IPS-18a (cell line): ENCODE results near the gene DPP4.
A peak's percentile ranks its signal among the peaks of the same experiment; 100 is the strongest.

ENCODE experiments used
- H3K27ac ChIP-seq: one replicate; pipeline ENCODE4 v1.5.1; 2013; ENCODE audit warnings: low read length
- H3K27me3 ChIP-seq: one replicate; pipeline ENCODE4 v1.6.1; 2013; ENCODE audit warnings: mild to moderate bottlenecking, low read length; ENCODE audit not compliant: control insufficient read depth, insufficient read depth
- H3K36me3 ChIP-seq: one replicate; pipeline ENCODE4 v1.6.1; 2013; ENCODE audit warnings: low read depth, low read length; ENCODE audit not compliant: control insufficient read depth
- H3K4me1 ChIP-seq: one replicate; pipeline ENCODE4 v1.6.1; 2013; ENCODE audit warnings: low read depth, low read length; ENCODE audit not compliant: control insufficient read depth
- H3K4me3 ChIP-seq: one replicate; pipeline ENCODE4 v1.5.1; 2013; ENCODE audit warnings: low read length
- H3K9ac ChIP-seq: one replicate; pipeline ENCODE4 v1.6.1; 2013; ENCODE audit warnings: mild to moderate bottlenecking, low read length, moderate library complexity
- H3K9me3 ChIP-seq: one replicate; pipeline ENCODE4 v1.6.1; 2013; ENCODE audit warnings: low read depth, low read length; ENCODE audit not compliant: control insufficient read depth

The DPP4 gene

DNA sequence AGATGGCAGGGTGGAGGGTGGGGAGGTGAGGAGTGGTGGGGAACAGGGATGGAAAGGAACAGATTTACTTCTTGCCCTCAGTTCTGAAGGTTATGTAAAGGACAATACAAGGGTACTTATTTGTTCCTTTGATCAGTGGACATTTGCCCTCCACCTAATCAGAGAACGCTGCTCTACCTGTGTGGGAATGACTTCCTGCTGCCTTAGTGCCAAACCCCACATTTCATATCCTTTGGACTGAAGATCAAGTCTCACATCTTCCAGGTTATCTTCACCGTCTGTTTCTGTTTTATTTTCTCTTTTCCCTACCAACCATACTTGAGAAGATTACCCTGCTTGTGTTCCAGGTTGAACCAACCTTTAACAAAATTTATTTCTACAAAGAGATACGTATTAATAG is 8.7 kb upstream of the DPP4 start:
- no peaks in the 10 kb centered on the region for H3K27me3 ChIP-seq
- H3K4me1 ChIP-seq, result peaks cover 3% of the 10 kb centered on the region
- H3K4me3 ChIP-seq, result no peak overlapping the region
- H3K9ac ChIP-seq, result no peak overlapping the region
- H3K9me3 ChIP-seq, result peaks cover 3% of the 10 kb centered on the region
- no peak overlapping the region for H3K27ac ChIP-seq
- no peaks in the 10 kb centered on the region for H3K36me3 ChIP-seq

- no peaks in the 10 kb centered on the region for H3K36me3 ChIP-seq
- H3K9me3 ChIP-seq, result peaks cover 3% of the 10 kb centered on the region
- no peak overlapping the region for H3K9ac ChIP-seq
- H3K4me1 ChIP-seq, result peaks cover 3% of the 10 kb centered on the region
- H3K27ac ChIP-seq, result no peak overlapping the region
- no peak overlapping the region for H3K4me3 ChIP-seq
- no peaks in the 10 kb centered on the region for H3K27me3 ChIP-seq
Measured at GRCh38 chr2:162082036-162082435, 8.0 kb upstream of the DPP4 start.

DNA sequence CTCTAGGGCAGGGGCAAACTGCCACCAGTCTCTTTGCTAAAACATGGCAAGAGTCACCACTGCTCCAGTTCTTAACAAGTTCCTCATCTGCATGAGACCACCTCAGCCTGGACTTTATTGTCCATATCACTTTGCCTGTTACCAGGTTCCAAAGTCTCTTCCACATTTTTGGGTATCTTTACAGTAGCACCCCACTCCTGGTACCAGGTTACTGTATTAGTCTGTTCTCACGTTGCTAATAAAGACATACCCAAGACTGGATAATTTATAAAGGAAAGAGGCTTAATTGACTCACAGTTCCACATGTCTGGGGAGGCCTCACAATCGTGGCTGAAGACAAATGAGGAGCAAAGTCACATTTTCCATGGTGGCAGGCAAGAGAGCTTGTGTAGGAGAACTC is 5.5 kb upstream of the DPP4 start:
- no peak overlapping the region for H3K9ac ChIP-seq
- no peak overlapping the region for H3K4me3 ChIP-seq
- peaks cover 16% of the 10 kb centered on the region for H3K27me3 ChIP-seq
- H3K9me3 ChIP-seq, result peaks cover 3% of the 10 kb centered on the region
- no peaks in the 10 kb centered on the region for H3K36me3 ChIP-seq
- H3K27ac ChIP-seq, result no peak overlapping the region
- peaks cover 17% of the 10 kb centered on the region for H3K4me1 ChIP-seq

DNA sequence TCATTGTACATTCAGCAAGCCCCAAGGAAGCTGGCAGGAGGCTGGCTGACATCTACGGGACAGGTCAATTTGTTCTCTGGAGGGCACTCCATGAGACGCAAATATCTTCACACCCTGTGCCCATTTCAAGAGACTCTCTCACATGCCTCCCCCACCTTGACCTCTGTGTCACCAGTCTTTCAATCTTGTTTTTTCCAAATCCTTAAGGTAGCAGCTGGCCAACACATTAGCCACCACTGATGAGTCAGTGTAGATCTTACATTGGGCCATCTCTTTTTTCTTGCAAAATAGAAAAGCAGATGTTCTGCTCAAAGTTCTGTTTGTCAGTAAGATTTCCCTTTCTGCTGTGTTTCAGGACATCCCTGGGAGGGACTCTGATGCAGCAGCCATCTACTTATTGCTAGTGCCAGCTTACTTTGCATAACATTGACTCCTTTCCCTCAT is 1.7 kb upstream of the DPP4 start:
- peaks cover 3% of the 10 kb centered on the region for H3K9me3 ChIP-seq
- H3K27me3 ChIP-seq, result peaks cover 40% of the 10 kb centered on the region
- H3K36me3 ChIP-seq, result no peaks in the 10 kb centered on the region
- no peak overlapping the region for H3K4me3 ChIP-seq
- no peak overlapping the region for H3K9ac ChIP-seq
- peaks cover 17% of the 10 kb centered on the region for H3K4me1 ChIP-seq
- H3K27ac ChIP-seq, result no peak overlapping the region

DNA sequence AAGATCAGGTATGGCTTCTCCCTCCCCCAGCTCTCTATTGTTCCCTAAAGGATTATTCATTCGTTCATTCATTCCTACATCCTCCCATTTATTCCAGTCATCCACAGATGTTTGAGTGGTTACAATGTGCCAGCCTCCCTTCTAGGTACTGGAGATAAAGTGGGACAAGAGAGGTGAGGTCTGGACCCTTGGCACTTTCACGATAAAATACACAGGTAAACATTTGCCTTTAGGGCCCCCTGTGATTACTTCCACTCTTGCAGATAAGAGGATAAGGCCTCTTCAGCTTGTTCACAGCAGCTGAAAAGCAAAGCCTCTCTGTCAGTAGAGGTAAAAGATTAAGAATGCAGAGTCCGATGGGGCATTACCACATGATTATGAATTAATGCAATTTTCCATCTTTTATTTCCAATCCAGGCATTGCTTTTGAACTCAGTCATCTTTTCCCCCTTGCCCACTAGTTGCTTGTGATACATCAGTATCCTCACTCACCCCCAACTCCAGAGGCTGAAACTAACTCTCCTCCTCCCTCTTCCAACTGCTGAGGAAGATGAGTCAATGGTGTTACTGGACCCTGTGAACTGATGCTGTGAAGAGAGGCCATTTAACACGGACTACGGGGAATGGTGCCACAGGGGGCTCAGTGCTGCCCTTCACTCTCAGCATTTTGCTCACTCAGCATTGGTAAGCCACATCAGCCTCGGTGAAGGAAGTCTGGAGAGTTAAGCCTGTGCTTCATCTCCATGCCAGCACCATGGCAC is 1.1 kb upstream of the DPP4 start:
- Histone ChIP-seq H3K4me3 (no peak overlapping the region), H3K27me3 (peaks cover 40% of the 10 kb centered on the region), H3K27ac (no peak overlapping the region), H3K9ac (no peak overlapping the region), H3K9me3 (peaks cover 3% of the 10 kb centered on the region), H3K36me3 (no peaks in the 10 kb centered on the region), H3K4me1 (peaks cover 17% of the 10 kb centered on the region)

DNA sequence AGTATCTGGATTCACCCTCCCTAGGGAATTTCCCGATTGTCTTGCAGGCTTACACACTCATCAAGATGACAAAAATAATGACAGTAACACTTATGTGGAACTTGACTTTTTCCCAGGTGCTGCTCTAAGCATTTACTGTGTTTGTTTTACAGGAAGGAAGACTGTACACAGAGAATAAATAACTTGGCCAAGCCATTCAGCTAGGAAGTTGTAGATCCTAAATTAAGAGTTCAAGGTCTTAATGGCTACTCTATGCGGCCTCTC is 549 bp upstream of the DPP4 start:
- Histone ChIP-seq H3K27me3 (peaks cover 40% of the 10 kb centered on the region), H3K9me3 (peaks cover 3% of the 10 kb centered on the region), H3K4me3 (peak overlapping the region; percentile 89), H3K9ac (no peak overlapping the region), H3K36me3 (no peaks in the 10 kb centered on the region), H3K27ac (no peak overlapping the region), H3K4me1 (peaks cover 17% of the 10 kb centered on the region)

- Histone ChIP-seq H3K9me3 (no peaks in the 10 kb centered on the region), H3K4me1 (peaks cover 17% of the 10 kb centered on the region), H3K36me3 (no peaks in the 10 kb centered on the region), H3K4me3 (peak overlapping the region; percentile 89), H3K27me3 (peaks cover 40% of the 10 kb centered on the region), H3K27ac (no peak overlapping the region), H3K9ac (peak overlapping the region; percentile 36)
Measured at GRCh38 chr2:162072976-162073887, 783 bp downstream of the DPP4 start.

GRCh38 chr2:162072181-162072702 is 1.8 kb downstream of the DPP4 start:
- H3K27ac ChIP-seq, result no peak overlapping the region
- H3K4me1 ChIP-seq, result peaks cover 17% of the 10 kb centered on the region
- no peaks in the 10 kb centered on the region for H3K36me3 ChIP-seq
- H3K27me3 ChIP-seq, result peaks cover 40% of the 10 kb centered on the region
- no peak overlapping the region for H3K9ac ChIP-seq
- no peak overlapping the region for H3K4me3 ChIP-seq
- no peaks in the 10 kb centered on the region for H3K9me3 ChIP-seq

DNA sequence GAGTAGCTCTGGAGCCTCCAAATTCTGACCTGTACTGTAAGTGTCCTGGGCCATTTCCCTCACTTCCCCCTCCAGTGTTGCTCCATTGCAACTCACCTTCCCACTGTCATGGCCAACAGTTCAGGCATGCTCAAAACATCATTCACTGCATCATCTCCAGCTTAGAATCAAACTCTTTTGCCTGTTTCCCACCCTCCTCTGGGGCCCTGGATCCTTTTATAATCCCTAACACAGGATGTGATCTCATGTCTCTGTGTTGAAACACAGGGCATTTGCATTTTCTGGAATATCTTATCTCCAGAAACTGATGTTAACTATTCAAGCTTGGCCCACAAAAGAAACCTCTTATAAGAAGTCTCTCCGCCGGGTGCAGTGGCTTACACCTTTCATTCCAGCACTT is 3.0 kb downstream of the DPP4 start:
- H3K27ac ChIP-seq, result no peak overlapping the region
- peaks cover 15% of the 10 kb centered on the region for H3K4me1 ChIP-seq
- no peak overlapping the region for H3K4me3 ChIP-seq

DNA sequence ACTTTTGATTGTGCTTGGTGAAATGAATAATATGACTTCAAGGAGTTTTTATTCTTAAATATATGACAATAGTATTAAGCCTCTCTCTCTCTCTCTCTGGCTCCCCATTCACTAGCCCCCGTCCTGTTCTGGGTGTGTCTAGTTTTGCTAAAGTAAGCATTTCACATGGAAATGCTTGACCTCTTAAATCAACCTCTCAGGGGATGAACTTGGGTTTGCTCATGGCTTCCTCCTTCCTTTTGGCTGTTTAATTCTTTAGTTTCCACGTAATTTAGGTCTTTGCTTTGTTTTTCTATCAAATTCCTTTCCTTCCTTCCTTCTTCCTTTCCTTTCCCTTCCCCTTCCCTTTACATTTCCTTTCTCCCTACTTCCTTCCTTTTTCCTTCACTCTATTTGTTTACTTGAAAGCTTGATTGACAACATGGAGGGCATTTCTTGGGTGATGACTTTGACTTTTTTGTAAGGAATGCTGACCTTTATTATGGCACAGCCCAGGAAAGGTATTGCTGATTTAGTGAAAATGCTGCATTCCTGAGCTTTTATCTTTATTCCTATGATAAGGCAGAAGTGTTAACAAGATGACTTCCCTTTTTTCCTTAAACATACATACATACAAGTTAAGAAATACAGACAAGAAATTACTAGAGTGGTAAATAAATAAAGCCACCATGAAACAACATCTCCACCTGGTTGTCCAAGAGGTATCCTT is 3.6 kb downstream of the DPP4 start:
- peaks cover 9% of the 10 kb centered on the region for H3K4me1 ChIP-seq
- H3K36me3 ChIP-seq, result no peaks in the 10 kb centered on the region
- H3K27me3 ChIP-seq, result peaks cover 33% of the 10 kb centered on the region
- no peak overlapping the region for H3K4me3 ChIP-seq
- no peak overlapping the region for H3K9ac ChIP-seq
- H3K9me3 ChIP-seq, result no peaks in the 10 kb centered on the region
- no peak overlapping the region for H3K27ac ChIP-seq

More for the DNA sequence above, 3.0 kb downstream of the DPP4 start:
- Histone ChIP-seq H3K27me3 (peaks cover 39% of the 10 kb centered on the region), H3K9ac (no peak overlapping the region), H3K36me3 (no peaks in the 10 kb centered on the region), H3K9me3 (no peaks in the 10 kb centered on the region)

DNA sequence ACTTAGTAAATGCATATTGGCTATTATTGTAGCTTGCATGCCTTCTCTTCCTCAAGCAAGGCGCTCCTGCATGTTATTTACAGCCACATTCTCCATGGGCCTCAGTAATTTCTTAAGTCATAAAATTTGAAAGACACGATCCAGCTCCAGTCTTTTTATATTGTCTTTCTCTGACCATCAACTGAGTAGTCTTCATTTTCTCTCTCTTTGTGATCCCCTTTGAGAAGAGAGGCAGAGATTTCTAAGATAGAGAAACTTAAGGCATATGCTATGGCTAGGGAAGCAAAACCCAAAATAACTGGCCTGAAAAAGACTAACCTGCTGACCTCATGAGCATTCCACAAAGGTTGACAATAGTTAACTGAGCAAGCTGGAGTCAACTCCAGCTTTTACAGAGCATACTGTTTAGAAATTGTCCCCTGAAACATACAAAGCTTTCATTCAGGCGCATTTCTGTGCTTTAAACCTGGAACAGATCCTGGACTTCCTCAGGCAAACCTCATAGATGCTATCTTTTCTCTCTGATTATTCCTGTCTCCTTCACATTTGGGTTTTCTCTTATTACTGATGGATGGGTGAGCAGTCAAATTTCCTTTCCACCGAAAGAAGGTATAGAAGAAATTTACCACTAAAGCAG is 4.6 kb downstream of the DPP4 start:
- no peaks in the 10 kb centered on the region for H3K36me3 ChIP-seq

More for the DNA sequence above, 4.6 kb downstream of the DPP4 start:
- H3K9ac ChIP-seq, result no peak overlapping the region
- H3K27ac ChIP-seq, result no peak overlapping the region
- H3K9me3 ChIP-seq, result no peaks in the 10 kb centered on the region
- H3K27me3 ChIP-seq, result peaks cover 23% of the 10 kb centered on the region
- no peaks in the 10 kb centered on the region for H3K4me1 ChIP-seq
- no peak overlapping the region for H3K4me3 ChIP-seq
